Neural progenitor cell (in vitro differentiated cells): Measurements from ENCODE around the gene GATA5. TPM values are rescaled to one million over a fixed set of nuclear protein-coding genes. Genes with fewer than 3 reads are reported as not detected.

ENCODE experiments used
- DNase-seq: peaks from one replicate; pipeline ENCODE4 v3.0.0-alpha.2; 2016; ENCODE audit warnings: low spot score
- H2AFZ ChIP-seq: fragments of 200-600 bp; sonication (generic); replicated peaks from 2 replicates; pipeline ENCODE4 v1.6.1; 2016; ENCODE audit warnings: antibody characterized with exemption
- H3F3A ChIP-seq: fragments of 200-600 bp; sonication (generic); 2 replicates; pipeline ENCODE4 v1.6.1; 2016; ENCODE audit warnings: antibody characterized with exemption, low read depth
- H3K27ac ChIP-seq: fragments of 200-600 bp; sonication (generic); 2 replicates; pipeline ENCODE4 v1.5.1; 2016; ENCODE audit warnings: mild to moderate bottlenecking
- H3K27me3 ChIP-seq: fragments of 200-600 bp; sonication (generic); 2 replicates; pipeline ENCODE4 v1.6.1; 2016; ENCODE audit warnings: mild to moderate bottlenecking, moderate library complexity
- H3K36me3 ChIP-seq: fragments of 200-600 bp; sonication (generic); 2 replicates; pipeline ENCODE4 v1.5.1; 2016
- H3K4me1 ChIP-seq: fragments of 200-600 bp; sonication (generic); 2 replicates; pipeline ENCODE4 v1.6.1; 2016; ENCODE audit warnings: mixed run types
- H3K4me2 ChIP-seq: fragments of 200-600 bp; sonication (generic); 2 replicates; pipeline ENCODE4 v1.6.1; 2016
- H3K4me3 ChIP-seq: fragments of 200-600 bp; sonication (generic); 2 replicates; pipeline ENCODE4 v1.5.1; 2016
- H3K79me2 ChIP-seq: fragments of 200-600 bp; sonication (generic); 2 replicates; pipeline ENCODE4 v1.6.1; 2016; ENCODE audit warnings: low read depth
- H3K9ac ChIP-seq: fragments of 200-600 bp; sonication (generic); 2 replicates; pipeline ENCODE4 v1.6.1; 2016
- H3K9me3 ChIP-seq: fragments of 200-600 bp; sonication (generic); 2 replicates; pipeline ENCODE4 v1.5.1; 2016; ENCODE audit warnings: low read depth
- H4K20me1 ChIP-seq: fragments of 200-600 bp; sonication (generic); 2 replicates; pipeline ENCODE4 v1.6.1; 2016; ENCODE audit warnings: low read depth
- H3K27ac Mint-ChIP-seq: 3 replicates; pipeline ENCODE4 v1.8.0; 2021; ENCODE audit warnings: mixed read lengths
- H3K27me3 Mint-ChIP-seq: 2 replicates; pipeline ENCODE4 v1.8.0; 2022; ENCODE audit warnings: low read depth, mild to moderate bottlenecking, inconsistent platforms, moderate library complexity, mixed read lengths; ENCODE audit not compliant: insufficient read depth
- H3K36me3 Mint-ChIP-seq: 3 replicates; pipeline ENCODE4 v1.8.0; 2021; ENCODE audit warnings: mixed read lengths
- H3K4me1 Mint-ChIP-seq: 3 replicates; pipeline ENCODE4 v1.8.0; 2021; ENCODE audit warnings: mixed read lengths
- H3K4me3 Mint-ChIP-seq: 3 replicates; pipeline ENCODE4 v1.8.0; 2021; ENCODE audit warnings: mild to moderate bottlenecking, moderate library complexity, mixed read lengths
- H3K9me3 Mint-ChIP-seq: 3 replicates; pipeline ENCODE4 v1.8.0; 2020; ENCODE audit warnings: mixed read lengths
- CTCF ChIP-seq: fragments of 200-600 bp; sonication (generic); IDR thresholded peaks from 2 replicates; pipeline ENCODE4 v1.5.1; 2017; ENCODE audit warnings: antibody characterized with exemption, mild to moderate bottlenecking
- EZH2 ChIP-seq: fragments of 200-600 bp; sonication (generic); IDR thresholded peaks from 2 replicates; pipeline ENCODE4 v1.6.1; 2017; ENCODE audit warnings: antibody characterized with exemption, mild to moderate bottlenecking, moderate library complexity
- EZH2phosphoT487 ChIP-seq: fragments of 200-600 bp; sonication (generic); IDR thresholded peaks from 2 replicates; pipeline ENCODE4 v1.6.1; 2017; ENCODE audit warnings: antibody characterized with exemption
- total RNA-seq: library from RNA; depleted of rRNA; stranded (reverse); fragments of >200 nt; gene quantifications from 2 replicates; pipeline ENCODE4 v1.2.3, GENCODE V29; 2015; ENCODE audit warnings: low replicate concordance

GATA5 gene
- total RNA-seq, 1 donor from 2014 or later, result not detected

GRCh38 chr20:62516338-62516737 lies 40.5 kb upstream of the GATA5 start:
- Mint-ChIP-seq H3K27ac (no peak overlapping the region), H3K36me3 (no peaks in the 10 kb centered on the region), H3K27me3 (peaks cover 6% of the 10 kb centered on the region), H3K9me3 (no peaks in the 10 kb centered on the region), H3K4me1 (peaks cover 4% of the 10 kb centered on the region), H3K4me3 (no peak overlapping the region)
- Histone ChIP-seq H3K27ac (no peak overlapping the region), H3K79me2 (no peaks in the 10 kb centered on the region), H3K36me3 (no peaks in the 10 kb centered on the region), H3F3A (no peaks in the 10 kb centered on the region), H2AFZ (no peak overlapping the region), H3K9ac (no peak overlapping the region), H3K4me2 (no peak overlapping the region), H3K4me3 (no peak overlapping the region), H3K4me1 (no peaks in the 10 kb centered on the region), H3K9me3 (no peaks in the 10 kb centered on the region), H4K20me1 (no peaks in the 10 kb centered on the region), H3K27me3 (no peaks in the 10 kb centered on the region)
- TF ChIP-seq CTCF (peak; percentile 54), EZH2phosphoT487 (no peak)
- peak; percentile 63 for DNase-seq

GRCh38 chr20:62515826-62516225 lies 40.0 kb upstream of the GATA5 start:
- H3K27me3 Mint-ChIP-seq, result peaks cover 7% of the 10 kb centered on the region
- Histone ChIP-seq H3K4me3 (no peak overlapping the region), H2AFZ (no peak overlapping the region), H3K36me3 (no peaks in the 10 kb centered on the region), H3K4me2 (no peak overlapping the region), H3K27me3 (no peaks in the 10 kb centered on the region), H3K79me2 (no peaks in the 10 kb centered on the region), H3K27ac (no peak overlapping the region), H3F3A (no peaks in the 10 kb centered on the region), H4K20me1 (no peaks in the 10 kb centered on the region), H3K4me1 (no peaks in the 10 kb centered on the region), H3K9me3 (no peaks in the 10 kb centered on the region), H3K9ac (no peak overlapping the region)
- H3K4me3 Mint-ChIP-seq, result no peak overlapping the region
- TF ChIP-seq CTCF (no peak), EZH2phosphoT487 (no peak), EZH2 (no peak)
- no peak overlapping the region for H3K27ac Mint-ChIP-seq
- DNase-seq, result no peak
- H3K9me3 Mint-ChIP-seq, result no peaks in the 10 kb centered on the region
- no peaks in the 10 kb centered on the region for H3K36me3 Mint-ChIP-seq
- peaks cover 4% of the 10 kb centered on the region for H3K4me1 Mint-ChIP-seq

GRCh38 chr20:62515280-62515679 lies 39.5 kb upstream of the GATA5 start:
- H3K27ac Mint-ChIP-seq, result no peak overlapping the region
- no peaks in the 10 kb centered on the region for H3K9me3 Mint-ChIP-seq
- H3F3A ChIP-seq, result no peaks in the 10 kb centered on the region
- H3K4me2 ChIP-seq, result no peak overlapping the region
- H3K27me3 Mint-ChIP-seq, result peaks cover 7% of the 10 kb centered on the region
- no peak for DNase-seq
- H3K4me3 ChIP-seq, result no peak overlapping the region
- H3K9ac ChIP-seq, result no peak overlapping the region
- no peak overlapping the region for H2AFZ ChIP-seq
- no peaks in the 10 kb centered on the region for H4K20me1 ChIP-seq
- no peak overlapping the region for H3K4me3 Mint-ChIP-seq
- no peaks in the 10 kb centered on the region for H3K36me3 ChIP-seq
- H3K27me3 ChIP-seq, result no peaks in the 10 kb centered on the region
- H3K9me3 ChIP-seq, result no peaks in the 10 kb centered on the region
- no peak for TF ChIP-seq CTCF
- no peak for TF ChIP-seq EZH2phosphoT487
- TF ChIP-seq EZH2, result no peak
- H3K36me3 Mint-ChIP-seq, result no peaks in the 10 kb centered on the region
- no peaks in the 10 kb centered on the region for H3K4me1 ChIP-seq
- H3K4me1 Mint-ChIP-seq, result peaks cover 4% of the 10 kb centered on the region
- no peak overlapping the region for H3K27ac ChIP-seq
- H3K79me2 ChIP-seq, result no peaks in the 10 kb centered on the region

- H3K9me3 Mint-ChIP-seq, result no peaks in the 10 kb centered on the region
- Histone ChIP-seq H3K4me3 (no peak overlapping the region), H3F3A (no peaks in the 10 kb centered on the region), H3K9me3 (no peaks in the 10 kb centered on the region), H3K27me3 (no peaks in the 10 kb centered on the region), H3K4me1 (no peaks in the 10 kb centered on the region), H3K79me2 (no peaks in the 10 kb centered on the region), H3K27ac (no peak overlapping the region), H4K20me1 (no peaks in the 10 kb centered on the region), H3K36me3 (no peaks in the 10 kb centered on the region), H3K9ac (no peak overlapping the region), H2AFZ (no peak overlapping the region), H3K4me2 (no peak overlapping the region)
- no peak for DNase-seq
- H3K27ac Mint-ChIP-seq, result peak overlapping the region; percentile 59
- peaks cover 4% of the 10 kb centered on the region for H3K4me1 Mint-ChIP-seq
- peaks cover 7% of the 10 kb centered on the region for H3K27me3 Mint-ChIP-seq
- no peak for TF ChIP-seq EZH2phosphoT487
- no peaks in the 10 kb centered on the region for H3K36me3 Mint-ChIP-seq
- no peak overlapping the region for H3K4me3 Mint-ChIP-seq
These were observed 38.2 kb upstream of the GATA5 start for GRCh38 chr20:62513991-62514390.
